T1000 (cell line): Measurements from ENCODE around the gene RGS3.

Experiments used
- DNase-seq: peaks from one replicate; lab custom pipeline; 2025; ENCODE audit warnings: mixed read lengths; lab: John Stamatoyannopoulos, UW

RGS3 gene

DNA sequence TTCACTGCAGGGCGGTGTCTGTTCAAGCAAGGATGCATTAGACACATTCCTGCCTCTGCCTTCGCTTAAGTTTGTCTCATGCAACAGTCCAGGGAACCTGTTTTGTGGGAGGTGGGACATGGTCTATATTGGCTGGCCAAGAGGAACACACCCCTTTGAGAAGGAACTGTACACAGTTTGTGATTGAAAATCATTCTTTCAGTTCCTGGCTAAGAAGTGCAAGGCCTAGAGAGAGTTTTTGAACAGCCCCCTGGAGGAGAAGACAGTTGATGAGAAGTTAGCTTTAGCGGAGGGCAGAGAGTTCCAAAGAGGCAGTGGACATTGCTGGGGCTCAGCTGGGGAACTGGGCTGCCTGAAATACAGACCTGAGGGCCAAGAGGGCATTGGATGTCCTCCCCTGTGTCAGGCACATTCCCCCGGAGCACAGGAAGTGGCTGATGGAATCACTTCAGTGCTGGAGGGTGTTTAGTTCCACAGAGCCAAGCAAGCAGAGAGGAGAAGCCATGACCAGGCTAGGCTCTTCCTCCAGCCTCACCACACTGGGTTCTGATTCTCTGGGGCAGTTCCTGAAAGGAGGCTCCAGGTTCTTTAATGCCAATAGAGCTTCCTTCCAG lies 66.6 kb downstream of the RGS3 start:
- no peak for DNase-seq

DNA sequence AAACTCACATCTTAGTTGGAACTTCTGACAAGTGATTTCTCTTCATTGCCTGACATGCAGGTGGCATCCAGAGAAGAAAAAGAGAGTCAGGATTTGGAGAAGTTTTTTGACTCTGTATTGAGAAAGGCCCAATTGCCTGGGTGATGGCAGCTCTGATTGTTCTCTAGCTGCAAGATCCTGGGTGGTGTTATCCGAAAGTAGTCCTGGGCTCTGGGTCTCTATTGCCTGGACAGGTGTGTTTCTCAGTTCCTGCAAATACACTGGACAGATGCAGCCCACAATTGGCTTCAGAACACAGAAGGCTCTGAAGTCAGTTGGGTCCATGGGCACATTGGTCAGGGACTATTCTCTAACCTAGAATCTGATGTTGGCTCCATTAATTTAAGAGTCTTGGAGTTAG lies 67.4 kb downstream of the RGS3 start:
- DNase-seq, result no peak

DNA sequence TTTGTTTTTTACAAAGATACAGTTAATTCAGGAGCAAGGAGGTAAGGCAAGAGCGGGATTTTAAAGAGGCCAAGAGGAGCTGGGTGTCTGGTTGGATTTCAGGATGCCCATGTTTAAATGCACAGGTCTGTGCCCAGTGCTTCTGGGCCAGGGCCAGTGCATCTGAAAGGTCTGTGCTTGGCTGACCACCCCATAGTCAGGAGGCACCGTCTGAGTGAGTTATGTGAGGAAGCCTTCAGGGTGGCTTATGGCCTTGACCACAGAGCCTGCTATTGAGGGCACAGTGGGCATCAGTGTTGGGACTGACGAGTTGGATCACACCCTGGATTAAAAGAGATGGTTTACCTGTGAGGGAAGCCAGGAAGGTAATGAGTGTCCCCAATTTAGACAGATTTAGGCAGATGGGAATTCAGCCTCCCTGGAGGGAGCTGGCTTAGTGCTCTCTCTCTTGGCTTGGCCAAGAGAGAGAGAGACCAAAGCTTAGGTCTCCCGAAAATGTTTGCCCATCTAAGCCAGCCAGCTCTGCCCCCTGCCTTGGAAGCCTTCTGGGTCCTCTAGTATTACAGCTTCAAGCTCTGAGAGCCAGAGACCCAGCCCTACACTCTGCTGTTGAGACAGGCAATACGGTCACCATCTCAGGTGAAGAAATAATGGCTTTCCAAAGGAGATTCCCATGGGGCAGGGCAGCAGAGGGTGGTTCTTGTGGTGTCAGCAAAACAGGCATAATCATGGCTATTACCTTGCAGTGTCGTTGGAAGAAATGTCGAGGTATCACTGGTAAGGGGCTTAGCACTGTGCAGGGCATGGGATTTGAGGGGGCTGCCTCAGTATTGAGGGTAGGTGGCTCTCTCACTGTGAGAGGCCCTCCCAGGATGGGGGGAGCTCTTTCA lies 68.6 kb downstream of the RGS3 start:
- DNase-seq, result no peak

DNA sequence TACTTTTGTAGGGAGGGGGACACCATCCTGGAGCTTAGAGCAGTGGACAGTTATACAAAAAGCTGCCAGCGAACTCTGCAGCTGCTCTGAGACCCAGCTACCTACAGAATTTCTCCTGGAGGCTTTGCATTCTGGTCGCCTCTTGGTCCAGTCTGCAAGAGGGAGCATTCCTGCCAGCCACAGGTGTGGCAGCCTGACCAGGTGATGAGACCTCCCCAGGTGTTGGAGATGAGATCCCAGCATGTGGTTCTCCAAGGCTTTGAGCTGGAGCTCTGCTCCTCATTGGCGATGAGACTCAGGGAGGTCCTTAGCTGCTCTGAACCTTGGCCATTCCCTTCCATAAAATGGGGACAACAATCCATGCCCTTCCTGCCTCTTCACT lies 69.3 kb downstream of the RGS3 start:
- no peak for DNase-seq

DNA sequence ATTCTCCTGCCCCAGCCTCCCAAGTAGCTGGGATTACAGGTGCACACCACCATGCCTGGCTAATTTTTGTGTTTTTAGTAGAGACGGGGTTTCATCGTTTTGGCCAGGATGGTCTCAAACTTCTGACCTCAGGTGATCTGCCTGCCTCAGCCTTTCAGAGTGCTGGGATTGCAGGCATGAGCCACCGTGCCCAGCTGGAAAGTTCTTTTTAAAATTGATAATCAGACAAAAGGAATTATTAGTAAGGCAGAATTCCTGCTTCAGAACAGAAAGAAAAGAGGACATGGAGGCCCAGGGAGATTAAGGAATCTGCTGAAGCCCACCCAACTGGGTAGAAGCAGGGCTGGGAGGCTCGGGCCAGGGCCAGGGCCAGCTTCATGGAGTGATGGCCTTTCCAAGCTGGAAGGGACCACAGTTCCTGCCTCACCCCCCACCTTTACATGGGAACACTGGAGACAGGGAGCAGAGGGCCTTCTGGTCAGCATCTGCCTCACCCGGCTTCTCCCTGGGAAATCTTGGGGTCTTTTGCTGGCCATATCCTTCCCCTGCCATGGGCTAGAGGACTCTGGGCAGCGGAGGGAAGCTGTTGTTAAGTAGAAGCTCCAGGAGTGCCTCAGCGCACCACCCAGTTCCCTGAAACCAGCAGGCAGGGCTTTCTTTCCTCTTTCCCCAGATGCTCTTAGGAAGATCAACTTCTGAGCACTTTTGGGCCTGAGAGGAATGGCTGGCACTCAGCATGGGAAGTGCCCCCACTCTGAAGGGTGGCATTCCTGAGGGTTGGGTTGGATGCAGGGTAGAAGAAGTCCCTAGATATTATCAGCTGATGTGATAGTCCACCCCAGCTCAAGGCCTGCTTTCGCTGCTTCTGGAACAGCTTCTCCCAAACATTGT lies 70.1 kb downstream of the RGS3 start:
- no peak for DNase-seq

DNA sequence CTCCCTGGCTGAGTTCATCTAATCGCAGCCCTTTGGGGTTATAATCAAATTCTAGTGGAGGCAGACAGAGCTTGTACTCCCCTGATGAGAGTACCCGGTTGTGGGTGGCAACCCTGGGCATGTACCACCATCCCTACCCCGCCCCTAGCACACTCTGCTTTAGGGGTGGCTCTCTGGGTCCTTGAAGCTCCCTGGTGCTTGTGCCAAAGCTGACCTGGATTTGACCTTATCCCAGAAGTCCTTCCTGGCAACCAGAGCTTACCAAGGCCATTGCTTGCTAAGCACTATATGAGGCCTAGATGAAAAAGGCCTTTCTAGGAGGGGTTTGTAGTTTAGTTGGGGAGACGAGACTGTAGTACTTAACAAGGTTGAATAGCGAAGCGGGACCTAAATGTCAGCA lies 72.2 kb downstream of the RGS3 start:
- no peak for DNase-seq

DNA sequence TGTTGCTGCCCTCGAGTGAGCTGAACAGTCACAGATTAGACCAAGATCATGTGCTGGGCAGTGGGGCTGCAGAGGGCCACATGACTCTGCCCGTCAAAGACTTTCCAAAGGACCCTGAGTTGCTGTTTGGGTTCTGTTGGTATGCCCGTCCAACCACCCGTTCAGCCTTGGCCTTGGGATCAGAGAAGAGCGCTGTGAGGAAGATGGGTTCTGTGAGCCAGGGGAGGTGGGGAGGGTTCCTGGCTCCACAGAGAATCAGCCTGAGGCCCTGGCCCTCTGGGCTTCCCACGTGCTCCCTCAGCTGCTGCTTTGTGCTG lies 72.6 kb downstream of the RGS3 start:
- no peak for DNase-seq

DNA sequence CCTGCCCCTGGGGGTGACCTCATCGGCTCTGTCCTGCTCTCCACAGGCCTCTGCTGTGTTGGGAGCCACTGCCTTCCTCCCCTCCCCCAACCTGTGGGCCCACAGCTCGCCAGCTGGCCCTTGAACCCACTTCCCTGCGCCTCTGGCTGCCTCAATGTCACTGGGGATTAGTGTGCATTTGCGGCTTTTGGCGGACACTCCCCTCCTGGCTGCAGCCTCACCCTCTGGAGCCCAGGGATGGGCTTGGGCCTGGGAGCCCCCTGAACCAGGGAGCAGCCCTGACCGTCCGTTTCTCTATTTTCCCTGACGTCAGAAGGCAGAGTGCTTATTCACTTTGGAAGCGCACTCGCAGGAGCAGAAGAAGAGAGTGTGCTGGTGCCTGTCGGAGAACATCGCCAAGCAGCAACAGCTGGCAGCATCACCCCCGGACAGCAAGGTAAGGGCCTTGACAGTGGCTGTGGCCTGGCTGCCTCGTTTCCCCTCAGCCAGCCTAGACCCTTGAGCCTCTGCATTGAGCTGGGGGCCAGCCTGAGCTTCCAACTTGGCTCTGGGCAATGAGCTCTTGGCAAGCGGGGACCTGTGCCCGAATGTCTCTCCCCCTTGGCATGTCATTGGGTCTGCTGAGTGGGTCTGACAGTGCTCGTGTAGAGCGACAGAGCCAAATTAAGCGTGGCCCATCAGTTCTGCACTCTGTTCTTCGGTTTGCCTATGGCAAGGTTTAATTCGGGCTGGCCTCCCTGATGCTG lies 73.1 kb downstream of the RGS3 start:
- no peak for DNase-seq

DNA sequence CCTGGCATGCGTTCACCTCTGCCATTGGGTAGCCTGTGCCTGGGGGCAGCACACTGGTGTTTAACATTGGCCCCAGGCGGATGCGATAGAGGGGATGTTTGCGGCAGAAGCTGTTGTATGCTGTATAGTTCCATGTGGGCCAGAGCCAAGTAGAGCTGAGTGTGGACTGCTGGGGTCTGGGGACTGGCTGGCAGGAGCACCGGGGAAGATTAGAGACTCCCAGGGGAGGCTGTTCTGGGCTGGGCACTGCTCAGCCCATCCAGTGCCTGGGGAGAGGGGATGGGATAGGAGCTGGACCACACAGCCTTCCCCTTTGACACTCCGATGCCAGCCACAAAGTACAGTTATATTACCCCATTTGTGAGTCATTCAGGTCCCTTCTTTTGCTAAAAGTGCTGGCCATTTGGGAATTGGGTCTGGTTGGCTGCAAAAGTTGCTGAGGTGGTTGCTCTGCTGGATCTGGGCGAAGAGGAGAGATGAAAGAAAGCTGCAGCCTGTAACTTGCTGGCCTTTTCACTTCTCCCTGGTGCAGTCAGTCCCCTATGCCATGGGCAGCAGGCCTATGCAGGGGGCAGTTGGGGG lies 73.8 kb downstream of the RGS3 start:
- no peak for DNase-seq

DNA sequence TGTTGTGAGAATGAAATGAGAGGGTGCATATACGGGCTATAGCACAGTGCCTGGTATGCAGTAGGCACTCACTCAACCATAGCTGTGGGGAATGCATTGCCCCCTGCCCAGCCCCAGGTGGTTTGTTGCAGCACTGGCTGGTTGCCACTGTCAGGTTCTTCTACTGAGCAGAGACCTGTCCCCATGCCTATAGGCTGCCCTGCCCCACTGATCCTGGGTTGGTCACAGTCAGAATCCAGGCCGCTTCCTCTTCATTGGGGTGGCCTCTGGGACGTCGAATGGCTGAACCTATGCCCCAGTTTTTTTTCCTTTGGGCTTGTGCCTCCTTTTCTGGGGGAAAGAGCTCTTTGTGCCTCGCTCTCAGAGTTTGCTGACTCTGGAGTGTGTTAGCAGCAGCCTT lies 74.6 kb downstream of the RGS3 start:
- DNase-seq, result no peak

DNA sequence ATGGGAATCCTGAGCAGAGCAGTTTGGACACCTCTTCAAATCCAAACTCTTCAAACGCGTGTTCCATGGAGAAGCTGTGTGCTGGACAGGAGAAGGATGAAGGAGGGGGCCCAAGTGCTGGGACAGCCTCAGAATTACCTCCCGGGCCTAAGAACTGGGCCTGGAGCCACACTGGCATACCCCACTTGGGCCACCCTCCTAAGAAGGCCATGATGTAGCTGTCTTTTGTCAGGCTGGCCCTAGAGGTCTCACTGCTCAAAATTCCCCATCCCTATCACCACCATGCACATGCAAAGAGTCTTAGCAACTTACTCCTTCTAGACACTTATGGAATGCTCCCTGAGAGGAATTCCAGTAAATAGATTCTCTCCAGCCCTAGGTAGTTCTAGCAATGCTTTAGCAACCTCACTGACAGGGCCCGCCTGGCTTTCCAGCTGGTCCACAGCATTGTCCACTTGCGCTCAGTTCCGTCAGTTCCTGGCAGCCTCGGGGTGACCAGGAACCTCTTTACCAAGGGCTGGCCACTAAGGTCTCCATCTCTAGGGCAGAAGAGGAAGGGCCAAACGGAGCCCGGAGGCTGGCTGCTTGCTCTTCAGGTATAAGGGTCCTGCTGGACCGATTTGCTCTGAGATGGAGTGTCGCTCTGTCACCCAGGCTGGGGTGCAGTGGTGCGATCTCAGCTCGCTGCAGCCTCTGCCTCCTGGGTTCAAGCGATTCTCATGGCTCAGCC lies 75.3 kb downstream of the RGS3 start:
- DNase-seq, result no peak

DNA sequence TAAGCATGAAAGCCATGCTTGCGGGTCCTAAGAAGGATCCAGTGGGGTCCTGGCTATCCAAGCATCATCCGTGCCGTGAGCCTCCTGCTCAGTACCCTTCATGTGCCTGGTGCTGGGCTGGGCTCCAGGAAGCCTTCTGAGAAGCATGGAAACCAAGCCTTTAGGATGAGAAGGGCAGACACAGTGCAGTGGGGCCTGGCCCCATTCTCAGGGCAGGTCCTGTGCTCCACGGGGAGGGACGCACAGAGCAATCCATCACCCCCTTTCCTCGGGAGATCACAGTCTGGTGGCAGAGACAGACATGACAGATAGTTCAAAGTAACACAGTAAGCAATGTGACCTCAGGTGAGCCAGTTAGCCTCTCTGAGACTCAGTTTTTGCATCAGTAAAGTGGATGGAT lies 76.9 kb downstream of the RGS3 start:
- no peak for DNase-seq

DNA sequence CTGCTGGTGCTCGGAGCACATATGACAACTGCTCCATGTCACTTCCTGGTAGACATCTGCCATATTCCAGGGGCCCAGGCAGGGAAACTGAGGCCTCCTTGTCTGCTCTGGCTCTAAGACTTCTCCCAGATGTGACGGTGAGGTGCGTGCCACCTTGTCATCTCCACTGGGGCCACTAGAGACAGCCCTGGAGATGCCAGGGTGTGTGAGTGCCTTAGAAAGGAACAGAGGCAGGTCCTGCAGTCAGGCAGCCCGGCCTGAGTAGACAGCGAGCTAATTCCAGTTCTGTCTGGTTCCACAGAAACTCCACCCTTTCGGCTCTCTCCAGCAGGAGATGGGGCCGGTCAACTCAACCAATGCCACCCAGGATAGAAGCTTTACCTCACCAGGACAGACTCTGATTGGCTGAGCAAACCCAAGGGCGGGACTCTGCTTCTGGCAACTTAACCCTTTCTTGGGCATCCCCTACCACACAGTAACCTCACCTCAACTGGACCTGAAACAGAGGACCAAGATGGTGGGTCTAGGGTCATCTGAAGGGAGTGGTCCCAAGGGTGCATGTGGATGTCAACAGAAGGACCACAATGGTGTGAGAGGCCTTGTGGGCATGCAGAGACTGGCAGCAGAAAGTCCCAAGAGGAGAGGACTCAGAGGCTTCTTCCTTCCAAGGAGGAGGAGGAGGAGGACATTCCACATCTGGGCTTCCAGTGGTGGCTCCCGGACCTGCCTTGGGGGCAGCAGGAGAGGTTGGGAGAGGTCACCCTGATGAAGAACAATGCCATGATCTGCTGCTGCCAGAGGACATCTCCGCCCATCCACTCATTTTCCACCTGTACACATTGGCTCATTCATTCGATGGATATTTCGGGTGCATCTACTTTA lies 77.7 kb downstream of the RGS3 start:
- no peak for DNase-seq

DNA sequence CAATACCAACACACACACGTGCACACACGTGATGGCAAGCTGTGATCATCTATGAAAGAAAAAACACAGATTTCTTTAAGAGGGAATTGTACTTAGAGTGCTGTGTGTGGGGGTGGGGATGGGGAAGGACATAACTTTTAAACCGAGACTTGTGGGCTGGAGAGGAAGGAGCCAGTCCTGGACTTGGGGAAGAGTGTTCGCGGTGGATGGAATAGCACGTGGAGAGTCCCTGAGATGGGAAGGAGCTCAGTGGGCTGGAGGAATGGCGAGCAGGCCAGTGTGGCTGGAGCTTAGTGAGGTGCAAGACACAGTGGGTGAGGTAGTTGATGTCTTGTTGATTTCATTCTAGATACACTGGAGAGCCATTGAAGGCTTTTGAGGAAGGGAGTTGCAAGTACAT lies 78.5 kb downstream of the RGS3 start:
- DNase-seq, result no peak

DNA sequence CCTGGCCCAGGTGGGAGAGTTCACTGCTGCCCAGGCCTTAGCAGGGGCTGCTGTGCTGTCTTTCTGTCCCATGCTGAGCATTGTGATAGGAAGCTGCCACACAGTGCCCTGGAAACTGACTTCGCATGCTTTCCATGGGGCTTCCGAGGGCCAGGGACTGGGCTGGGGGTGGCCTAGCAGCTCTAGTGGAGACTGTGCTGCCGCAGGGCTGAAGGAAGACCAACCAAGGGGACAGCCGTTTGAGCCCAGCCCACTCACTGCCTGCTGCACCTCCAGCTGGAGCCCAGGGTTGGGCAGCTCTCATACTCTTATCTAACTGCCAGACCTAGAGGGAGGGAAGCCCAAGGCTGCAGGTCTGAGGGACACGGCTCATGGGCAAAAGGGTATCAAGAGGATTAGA lies 79.2 kb downstream of the RGS3 start:
- DNase-seq, result no peak

DNA sequence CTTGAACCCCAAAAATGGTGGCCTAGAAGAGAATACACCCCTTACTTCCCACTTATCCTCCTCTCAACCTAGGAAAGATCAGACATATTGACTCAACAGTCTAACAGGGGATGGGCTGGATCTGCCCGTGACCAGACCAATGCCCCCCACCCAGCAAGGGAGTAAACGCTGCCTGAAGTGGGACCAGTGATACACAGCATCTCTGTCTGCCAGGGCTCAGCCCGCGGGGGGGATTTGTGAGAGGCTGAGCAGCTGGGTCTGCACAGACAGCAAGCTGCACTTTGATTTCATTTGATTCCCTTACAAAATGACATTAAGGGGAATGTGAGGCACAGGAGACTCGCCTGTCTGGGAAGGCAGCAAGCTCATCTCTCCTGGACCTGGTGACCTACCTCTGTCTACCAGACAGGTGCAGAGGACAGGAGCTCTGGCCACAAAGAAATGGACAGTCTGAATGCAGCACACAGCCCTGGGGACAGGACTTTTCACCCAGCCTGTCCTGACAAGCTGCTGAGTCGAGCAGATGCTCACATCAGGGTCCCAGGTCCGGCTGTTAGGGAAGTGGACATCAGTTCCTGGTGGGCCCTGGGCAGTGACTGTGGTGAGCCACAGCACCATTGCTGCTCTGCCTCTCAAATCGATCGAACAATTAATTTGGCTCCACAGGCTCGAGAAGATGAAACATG lies 79.9 kb downstream of the RGS3 start:
- DNase-seq, result no peak

DNA sequence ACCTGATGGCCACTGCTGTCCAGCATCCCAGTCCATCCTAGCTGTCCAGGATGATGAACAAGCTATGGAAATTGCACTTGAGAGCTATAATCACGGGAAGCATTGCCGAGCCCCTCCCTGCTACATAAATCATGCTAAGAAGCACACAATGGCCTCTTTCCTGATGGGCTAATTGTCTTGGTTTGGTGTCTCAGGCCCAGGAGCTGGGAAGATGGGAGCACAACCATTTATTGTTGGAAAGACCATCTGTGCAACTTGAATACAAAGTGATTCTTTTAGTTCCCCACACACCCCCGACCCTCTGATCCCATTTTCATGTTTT lies 80.4 kb downstream of the RGS3 start:
- DNase-seq, result no peak

DNA sequence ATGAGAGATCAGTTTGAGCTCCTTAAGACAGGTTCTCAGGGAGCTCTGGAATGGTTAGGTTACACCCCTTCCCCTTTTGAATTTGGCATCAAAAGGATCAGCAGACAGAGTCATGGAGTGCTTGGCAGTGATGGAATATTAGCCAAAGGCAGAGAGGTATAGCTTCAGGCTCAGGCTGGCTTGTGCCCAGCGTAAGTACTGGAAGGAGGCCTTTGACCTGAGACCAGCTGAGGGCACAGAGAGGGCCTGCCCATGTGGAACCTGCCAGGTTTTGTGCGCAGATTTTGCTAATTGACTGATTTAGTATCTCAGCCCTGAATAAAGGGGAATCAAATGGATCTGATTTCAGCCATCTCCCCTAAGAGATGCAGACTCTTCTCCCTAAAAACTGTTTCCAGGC lies 81.5 kb downstream of the RGS3 start:
- no peak for DNase-seq

DNA sequence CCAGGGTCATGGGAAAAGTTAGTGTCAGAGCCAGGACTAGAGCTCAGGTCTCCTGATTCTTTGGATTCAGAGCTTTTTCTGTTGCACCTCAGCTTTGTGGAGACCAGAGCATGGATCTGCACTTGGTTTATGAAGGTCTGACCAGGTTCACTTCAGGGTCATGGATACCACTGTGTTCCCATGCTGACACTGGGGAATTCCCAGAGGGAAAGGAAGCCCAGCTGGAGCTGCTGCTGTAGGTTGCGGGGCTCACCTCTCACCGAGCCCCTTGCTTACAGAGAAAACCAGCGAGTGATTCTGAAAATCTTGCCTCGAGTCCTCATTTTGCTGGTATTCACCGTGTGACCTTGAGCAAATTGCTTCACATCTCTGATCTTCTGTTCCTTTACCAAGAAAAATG lies 83.0 kb downstream of the RGS3 start:
- no peak for DNase-seq

DNA sequence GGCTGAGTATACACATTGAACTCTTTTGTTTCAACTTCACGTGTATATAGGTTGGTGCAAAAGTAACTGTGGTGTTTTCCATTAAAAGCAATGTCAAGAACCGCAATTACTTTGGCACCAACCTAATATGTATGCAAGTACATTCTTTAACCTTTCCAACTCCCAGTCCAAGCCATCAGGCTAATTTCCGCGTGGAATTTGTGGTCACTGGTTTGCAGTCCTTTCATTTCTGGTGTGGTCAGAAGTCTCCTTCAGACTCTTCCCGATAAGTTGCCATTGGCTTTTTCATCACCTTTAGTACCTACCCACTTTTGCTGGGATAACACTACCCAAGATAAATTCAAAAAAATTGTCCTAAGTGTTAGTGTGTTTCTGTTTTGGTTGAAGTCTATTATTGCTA lies 84.0 kb downstream of the RGS3 start:
- DNase-seq, result no peak
